Fibroblast of skin of left biceps (primary cell): ENCODE results near the gene PCDHA3.
"Not testable (repeated sequence)": the region's sequence is repeated elsewhere in the genome, so short reads cannot be mapped to it uniquely, and the experiment has no call there.

Experiments used
- DNase-seq, 2 experiments: peaks; one replicate each; pipeline ENCODE4 v3.0.0-alpha.2; 2013; ENCODE audit warnings: low read depth in 2 of 2

Gene PCDHA3

DNA sequence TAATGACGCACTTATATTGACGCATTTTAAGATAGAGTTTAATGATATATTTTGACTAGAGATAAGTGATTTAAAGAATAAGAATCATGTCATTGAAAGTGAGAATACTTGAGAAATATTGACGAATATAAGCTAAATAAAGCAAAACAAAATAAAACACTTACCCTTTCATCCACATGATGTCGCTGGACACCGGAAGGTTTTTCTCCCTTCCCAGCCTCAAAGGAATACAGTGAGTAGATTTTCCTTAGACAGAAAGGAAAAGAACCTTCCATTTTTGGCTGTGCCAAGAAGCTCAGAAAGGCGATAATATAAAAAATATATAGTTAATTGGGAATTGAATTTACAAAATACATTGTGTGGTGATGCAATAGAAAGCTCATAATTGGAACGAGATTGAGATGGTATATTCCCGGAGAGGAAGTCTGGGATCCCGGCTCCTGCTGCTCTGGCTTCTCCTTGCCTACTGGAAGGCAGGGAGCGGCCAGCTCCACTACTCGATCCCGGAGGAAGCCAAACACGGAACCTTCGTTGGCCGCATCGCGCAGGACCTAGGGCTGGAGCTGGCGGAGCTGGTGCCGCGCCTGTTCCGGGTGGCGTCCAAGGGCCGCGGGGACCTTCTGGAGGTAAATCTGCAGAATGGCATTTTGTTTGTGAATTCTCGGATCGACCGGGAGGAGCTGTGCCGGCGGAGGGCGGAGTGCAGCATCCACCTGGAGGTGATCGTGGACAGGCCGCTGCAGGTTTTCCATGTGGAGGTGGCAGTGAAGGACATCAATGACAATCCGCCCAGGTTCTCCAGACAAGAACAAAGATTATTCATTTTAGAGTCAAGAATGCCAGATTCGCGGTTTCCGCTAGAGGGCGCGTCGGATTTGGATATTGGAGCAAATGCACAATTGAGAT is 20.8 kb downstream of the PCDHA3 start, which contains the start of gene PCDHA5:
Gene PCDHA5 (plus strand): TSS at position 239 of the 906 bp plus-strand sequence.
- no peak for DNase-seq

DNA sequence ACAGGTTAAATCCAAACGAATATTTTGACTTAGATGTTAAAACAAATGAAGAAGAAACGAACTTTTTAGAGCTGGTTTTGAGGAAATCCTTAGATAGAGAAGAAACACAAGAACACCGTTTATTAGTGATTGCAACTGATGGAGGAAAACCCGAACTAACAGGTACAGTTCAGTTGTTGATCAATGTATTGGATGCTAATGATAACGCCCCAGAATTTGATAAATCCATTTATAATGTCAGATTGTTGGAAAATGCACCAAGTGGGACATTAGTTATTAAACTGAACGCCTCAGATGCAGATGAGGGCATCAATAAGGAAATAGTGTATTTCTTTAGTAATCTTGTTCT is 21.4 kb downstream of the PCDHA3 start:
- DNase-seq = no peak

DNA sequence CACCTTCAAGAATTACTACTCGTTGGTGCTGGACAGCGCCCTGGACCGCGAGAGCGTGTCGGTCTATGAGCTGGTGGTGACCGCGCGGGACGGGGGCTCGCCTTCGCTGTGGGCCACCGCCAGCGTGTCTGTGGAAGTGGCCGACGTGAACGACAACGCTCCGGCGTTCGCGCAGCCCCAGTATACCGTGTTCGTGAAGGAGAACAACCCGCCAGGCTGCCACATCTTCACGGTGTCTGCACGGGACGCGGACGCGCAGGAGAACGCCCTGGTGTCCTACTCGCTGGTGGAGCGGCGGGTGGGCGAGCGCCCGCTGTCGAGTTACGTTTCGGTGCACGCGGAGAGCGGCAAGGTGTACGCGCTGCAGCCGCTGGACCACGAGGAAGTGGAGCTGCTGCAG is 22.1 kb downstream of the PCDHA3 start:
- not testable (repeated sequence) for DNase-seq

DNA sequence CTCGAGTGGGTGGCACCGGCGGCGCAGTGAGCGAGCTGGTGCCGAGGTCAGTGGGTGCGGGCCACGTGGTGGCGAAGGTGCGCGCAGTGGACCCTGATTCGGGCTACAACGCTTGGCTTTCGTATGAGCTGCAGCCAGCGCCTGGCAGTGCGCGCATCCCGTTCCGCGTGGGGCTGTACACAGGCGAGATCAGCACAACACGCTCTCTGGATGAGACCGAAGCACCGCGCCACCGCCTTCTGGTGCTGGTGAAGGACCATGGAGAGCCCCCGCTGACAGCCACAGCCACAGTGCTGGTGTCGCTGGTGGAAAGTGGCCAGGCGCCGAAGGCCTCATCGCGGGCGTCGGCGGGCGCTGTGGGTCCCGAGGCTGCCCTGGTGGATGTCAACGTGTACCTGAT is 22.6 kb downstream of the PCDHA3 start:
- no peak for DNase-seq

- no peak for DNase-seq
These were observed 27.0 kb downstream of the PCDHA3 start, which contains the start of gene PCDHA6 for GRCh38 chr5:140827704-140828361. Gene PCDHA6, plus strand, starts transcription at chr5:140827960. Its CDS starts 132 bp downstream, at chr5:140828092.

DNA sequence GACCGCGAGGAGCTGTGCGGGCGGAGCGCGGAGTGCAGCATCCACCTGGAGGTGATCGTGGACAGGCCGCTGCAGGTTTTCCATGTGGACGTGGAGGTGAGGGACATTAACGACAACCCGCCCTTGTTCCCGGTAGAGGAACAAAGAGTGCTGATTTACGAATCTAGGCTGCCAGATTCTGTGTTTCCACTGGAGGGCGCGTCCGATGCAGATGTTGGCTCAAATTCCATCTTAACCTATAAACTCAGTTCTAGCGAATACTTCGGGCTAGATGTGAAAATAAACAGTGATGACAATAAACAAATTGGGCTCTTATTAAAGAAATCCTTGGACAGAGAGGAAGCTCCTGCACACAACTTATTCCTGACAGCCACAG is 27.5 kb downstream of the PCDHA3 start:
- no peak for DNase-seq

DNA sequence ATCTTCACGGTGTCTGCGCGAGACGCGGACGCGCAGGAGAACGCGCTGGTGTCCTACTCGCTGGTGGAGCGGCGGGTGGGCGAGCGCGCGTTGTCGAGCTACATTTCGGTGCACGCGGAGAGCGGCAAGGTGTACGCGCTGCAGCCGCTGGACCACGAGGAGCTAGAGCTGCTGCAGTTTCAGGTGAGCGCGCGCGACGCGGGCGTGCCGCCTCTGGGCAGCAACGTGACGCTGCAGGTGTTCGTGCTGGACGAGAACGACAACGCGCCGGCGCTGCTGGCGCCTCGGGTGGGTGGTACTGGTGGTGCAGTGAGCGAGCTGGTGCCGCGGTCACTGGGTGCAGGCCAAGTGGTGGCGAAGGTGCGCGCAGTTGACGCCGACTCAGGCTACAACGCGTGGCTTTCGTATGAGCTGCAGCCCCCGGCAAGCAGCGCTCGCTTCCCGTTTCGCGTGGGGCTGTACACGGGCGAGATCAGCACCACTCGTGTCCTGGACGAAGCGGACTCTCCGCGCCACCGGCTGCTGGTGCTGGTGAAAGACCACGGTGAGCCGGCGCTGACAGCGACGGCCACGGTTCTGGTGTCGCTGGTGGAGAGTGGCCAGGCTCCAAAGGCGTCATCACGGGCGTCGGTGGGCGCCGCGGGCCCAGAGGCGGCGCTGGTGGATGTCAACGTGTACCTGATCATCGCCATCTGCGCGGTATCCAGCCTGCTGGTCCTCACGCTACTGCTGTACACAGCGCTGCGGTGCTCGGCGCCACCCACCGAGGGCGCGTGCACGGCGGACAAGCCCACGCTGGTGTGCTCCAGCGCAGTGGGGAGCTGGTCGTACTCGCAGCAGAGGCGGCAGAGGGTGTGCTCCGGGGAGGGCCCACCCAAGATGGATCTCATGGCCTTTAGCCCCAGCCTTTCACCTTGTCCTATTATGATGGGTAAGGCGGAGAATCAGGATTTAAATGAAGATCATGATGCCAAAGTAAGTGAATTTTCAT is 28.9 kb downstream of the PCDHA3 start:
- not testable (repeated sequence) for DNase-seq

DNA sequence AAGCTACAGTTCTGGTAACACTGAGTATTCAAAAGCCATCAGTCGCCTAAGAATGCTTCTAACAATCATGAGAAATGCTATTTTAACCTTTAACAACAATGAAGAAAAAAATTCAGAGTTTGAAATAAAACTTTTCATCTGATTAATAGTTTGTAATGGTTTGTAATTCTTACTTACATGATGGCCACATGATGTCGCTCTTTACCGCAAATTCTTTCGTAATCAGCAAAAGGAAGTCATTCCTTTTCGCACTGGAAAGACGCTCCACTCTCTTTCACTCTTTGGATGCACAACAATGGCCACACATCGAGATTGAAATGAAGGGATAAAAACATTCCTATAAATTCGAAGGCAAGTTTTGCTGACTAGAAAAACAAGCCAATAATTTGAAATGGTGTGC is 33.1 kb downstream of the PCDHA3 start, which contains the start of gene PCDHA7:
Gene PCDHA7 (plus strand): TSS at position 277 of the 400 bp plus-strand sequence. CDS start 115 bp downstream, at position 392.
- peak in 1 of 2 experiments; percentile 4 for DNase-seq

- DNase-seq = not testable (repeated sequence)
These were observed 33.7 kb downstream of the PCDHA3 start for GRCh38 chr5:140834439-140835008.

- DNase-seq = no peak
These were observed 35.0 kb downstream of the PCDHA3 start for GRCh38 chr5:140835622-140836510.

GRCh38 chr5:140840978-140841962 is 40.4 kb downstream of the PCDHA3 start, which contains the start of gene PCDHA8:
Gene PCDHA8, plus strand, starts transcription at chr5:140841187. Its CDS starts 135 bp downstream, at chr5:140841322.
- no peak for DNase-seq

GRCh38 chr5:140842798-140843733 is 42.2 kb downstream of the PCDHA3 start:
- no peak for DNase-seq

DNA sequence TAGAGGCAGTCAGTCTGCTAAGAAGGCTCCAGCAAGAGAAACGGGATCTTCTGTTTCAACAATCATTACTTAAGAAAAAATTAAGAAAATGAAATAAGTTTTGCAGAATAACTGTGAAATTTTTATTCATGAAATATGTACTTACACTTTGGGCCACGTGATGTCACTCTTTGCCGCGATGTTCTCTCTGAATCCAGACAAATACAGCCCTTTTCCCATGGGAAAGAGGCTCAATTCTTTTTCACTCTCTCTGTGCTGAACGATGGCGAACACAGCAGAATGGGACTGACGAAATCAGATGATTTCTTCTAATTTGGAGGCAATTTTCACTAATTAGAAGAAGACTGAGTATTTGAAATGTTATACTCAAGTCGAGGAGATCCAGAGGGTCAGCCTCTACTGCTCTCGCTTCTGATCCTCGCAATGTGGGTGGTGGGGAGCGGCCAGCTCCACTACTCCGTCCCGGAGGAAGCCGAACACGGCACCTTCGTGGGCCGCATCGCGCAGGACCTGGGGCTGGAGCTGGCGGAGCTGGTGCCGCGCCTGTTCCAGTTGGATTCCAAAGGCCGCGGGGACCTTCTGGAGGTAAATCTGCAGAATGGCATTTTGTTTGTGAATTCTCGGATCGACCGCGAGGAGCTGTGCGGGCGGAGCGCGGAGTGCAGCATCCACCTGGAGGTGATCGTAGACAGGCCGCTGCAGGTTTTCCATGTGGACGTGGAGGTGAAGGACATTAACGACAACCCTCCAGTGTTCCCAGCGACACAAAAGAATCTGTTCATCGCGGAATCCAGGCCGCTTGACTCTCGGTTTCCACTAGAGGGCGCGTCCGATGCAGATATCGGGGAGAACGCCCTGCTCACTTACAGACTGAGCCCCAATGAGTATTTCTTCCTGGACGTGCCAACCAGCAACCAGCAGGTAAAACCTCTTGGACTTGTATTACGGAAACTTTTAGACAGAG is 47.6 kb downstream of the PCDHA3 start, which contains the start of gene PCDHA9:
Gene PCDHA9 (plus strand): TSS at position 244 of the 964 bp plus-strand sequence. CDS start 114 bp downstream, at position 358.
- DNase-seq = not testable (repeated sequence)

DNA sequence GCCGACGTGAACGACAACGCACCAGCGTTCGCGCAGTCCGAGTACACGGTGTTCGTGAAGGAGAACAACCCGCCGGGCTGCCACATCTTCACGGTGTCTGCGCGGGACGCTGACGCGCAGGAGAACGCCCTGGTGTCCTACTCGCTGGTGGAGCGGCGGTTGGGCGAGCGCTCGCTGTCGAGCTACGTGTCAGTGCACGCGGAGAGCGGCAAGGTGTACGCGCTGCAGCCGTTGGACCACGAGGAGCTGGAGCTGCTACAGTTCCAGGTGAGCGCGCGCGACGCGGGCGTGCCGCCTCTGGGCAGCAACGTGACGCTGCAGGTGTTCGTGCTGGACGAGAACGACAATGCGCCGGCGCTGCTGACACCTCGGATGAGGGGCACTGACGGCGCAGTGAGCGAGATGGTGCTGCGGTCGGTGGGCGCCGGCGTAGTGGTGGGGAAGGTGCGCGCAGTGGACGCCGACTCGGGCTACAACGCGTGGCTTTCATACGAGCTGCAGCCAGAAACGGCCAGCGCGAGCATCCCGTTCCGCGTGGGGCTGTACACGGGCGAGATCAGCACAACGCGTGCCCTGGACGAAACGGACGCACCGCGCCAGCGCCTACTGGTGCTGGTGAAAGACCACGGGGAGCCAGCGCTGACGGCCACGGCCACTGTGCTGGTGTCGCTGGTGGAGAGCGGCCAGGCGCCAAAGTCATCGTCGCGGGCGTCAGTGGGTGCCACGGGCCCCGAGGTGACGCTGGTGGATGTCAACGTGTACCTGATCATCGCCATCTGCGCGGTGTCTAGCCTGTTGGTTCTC is 49.2 kb downstream of the PCDHA3 start:
- DNase-seq = not testable (repeated sequence)
